ENCODE measurements around the gene ETV5.

GRCh38 chr3:186069199-186069598, 39.7 kb downstream of the ETV5 start:
- TF ChIP-seq ELF4 (IDR thresholded peaks at IDR 0.05) = no peak
- no peak for TF ChIP-seq FOXK2 (IDR thresholded peaks at IDR 0.05)
- no peak for TF ChIP-seq TARDBP (IDR thresholded peaks at IDR 0.05)
- no peak for TF ChIP-seq BHLHE40 (IDR thresholded peaks at IDR 0.05; ENCODE audit: borderline replicate concordance)
- TF ChIP-seq ARNT (IDR thresholded peaks at IDR 0.05) = no peak
- no peak for TF ChIP-seq ZNF384 (IDR thresholded peaks at IDR 0.05)
- TF ChIP-seq HDGF (IDR thresholded peaks at IDR 0.05; ENCODE audit: borderline replicate concordance) = no peak
- no peak for TF ChIP-seq FOXA1 (IDR thresholded peaks at IDR 0.05)
- TF ChIP-seq SP1 (IDR thresholded peaks at IDR 0.05) = no peak
- no peak for TF ChIP-seq L3MBTL2 (conservative IDR thresholded peaks at IDR 0.05)
- no peak for TF ChIP-seq SUZ12 (IDR thresholded peaks at IDR 0.05)
- TF ChIP-seq LEF1 (IDR thresholded peaks at IDR 0.05; ENCODE audit: borderline replicate concordance) = no peak
- TF ChIP-seq FOXM1 (IDR thresholded peaks at IDR 0.05; ENCODE audit: borderline replicate concordance) = no peak

Data from HEK293T (cell line).